GM12874 (cell line): ENCODE data around the gene GPR75.

Experiments used
- CTCF ChIP-seq: IDR thresholded peaks from 2 replicates; pipeline ENCODE4 v1.5.1; 2011; ENCODE audit warnings: low read depth, mild to moderate bottlenecking, control low read depth, low read length, moderate library complexity; ENCODE audit not compliant: insufficient read depth

Gene GPR75

GRCh38 chr2:53867773-53868172 lies 8.0 kb upstream of the GPR75 start:
- no peak for TF ChIP-seq CTCF

- TF ChIP-seq CTCF: no peak
Observed at GRCh38 chr2:53867169-53867568, 7.4 kb upstream of the GPR75 start.

- no peak for TF ChIP-seq CTCF
Observed at GRCh38 chr2:53865962-53866361, 6.2 kb upstream of the GPR75 start.

- TF ChIP-seq CTCF: no peak
Observed at GRCh38 chr2:53865264-53865663, 5.5 kb upstream of the GPR75 start.

- TF ChIP-seq CTCF: no peak
Observed at GRCh38 chr2:53863538-53864227, 3.9 kb upstream of the GPR75 start.

DNA sequence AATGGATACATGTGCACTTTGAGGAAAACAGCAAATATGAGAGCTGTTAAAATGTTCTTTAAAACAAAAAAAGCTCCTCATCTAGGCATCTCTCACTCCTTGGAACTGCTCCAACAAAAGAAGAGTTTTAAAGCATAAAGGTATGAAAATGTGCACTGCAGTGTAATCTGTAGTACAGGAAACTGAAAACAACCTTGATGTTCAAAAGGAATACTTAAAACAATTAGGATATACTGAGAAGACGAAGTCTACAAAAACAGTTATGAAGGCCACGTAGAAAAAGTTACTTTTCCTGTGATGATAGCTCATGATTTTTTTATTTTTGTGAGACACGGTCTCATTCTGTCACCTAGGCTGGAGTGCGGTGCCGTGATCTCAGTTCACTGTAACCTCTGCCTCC lies 2.1 kb upstream of the GPR75 start:
- TF ChIP-seq CTCF: no peak

DNA sequence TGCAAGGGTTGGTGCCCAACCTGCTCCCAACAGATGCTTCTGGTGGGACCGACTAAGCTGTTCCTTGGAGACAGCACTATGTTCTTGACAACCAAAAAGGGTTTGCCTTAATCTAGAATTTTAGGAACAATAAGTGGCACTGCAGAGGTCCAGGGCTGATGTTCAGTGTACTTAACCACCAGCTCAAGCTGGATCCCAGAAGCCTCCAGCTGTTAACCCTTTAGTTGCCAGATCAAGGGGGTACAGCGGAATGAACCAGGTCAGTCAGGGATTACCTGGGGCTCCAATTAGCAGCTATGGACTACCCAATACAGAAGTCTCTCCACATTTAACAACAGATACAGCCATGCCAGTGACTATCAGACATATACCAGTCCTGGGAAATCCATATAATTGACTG lies 3.5 kb downstream of the GPR75 start:
- TF ChIP-seq CTCF: no peak
